Suprapubic skin (tissue), 3 donors: ENCODE measurements around the gene C1QC.

Experiments
- CTCF ChIP-seq, 2 donors: fragments of 200-600 bp in 1 of 2; fragments of 450-650 bp in 1 of 2; sonication (generic) in 1 of 2; IDR thresholded peaks; one replicate each; pipeline ENCODE4 v1.5.1; 2016 to 2019; ENCODE audit warnings: antibody characterized with exemption in 2 of 2, mild to moderate bottlenecking in 1 of 2, moderate library complexity in 1 of 2
- POLR2A ChIP-seq, 2 donors: fragments of 450-650 bp; IDR thresholded peaks; one replicate each; pipeline ENCODE4 v1.6.1; 2017; ENCODE audit warnings: antibody characterized with exemption in 2 of 2, mild to moderate bottlenecking in 2 of 2, moderate library complexity in 2 of 2

GRCh38 chr1:22696610-22697009 lies 53.2 kb downstream of the C1QC start:
- TF ChIP-seq CTCF (IDR thresholded peaks at IDR 0.05): no peak
- no peak for TF ChIP-seq POLR2A (IDR thresholded peaks at IDR 0.05)
